ENCODE data around the gene CFAP97D2.

The CFAP97D2 gene

GRCh38 chr13:114230117-114230516 is 51.1 kb downstream of the CFAP97D2 start:
- TF ChIP-seq ZBTB7A (IDR thresholded peaks at IDR 0.05; ENCODE audit: low read depth), result no peak

GRCh38 chr13:114230575-114230974 is 51.5 kb downstream of the CFAP97D2 start:
- no peak for TF ChIP-seq MAX (IDR thresholded peaks at IDR 0.05)
- TF ChIP-seq ZBTB7A (IDR thresholded peaks at IDR 0.05; ENCODE audit: low read depth), result no peak
- TF ChIP-seq TCF12 (IDR thresholded peaks at IDR 0.05; ENCODE audit: low read depth), result no peak
- TF ChIP-seq FOXM1 (IDR thresholded peaks at IDR 0.05; ENCODE audit: borderline replicate concordance, low read depth), result no peak
- TF ChIP-seq TEAD4 (IDR thresholded peaks at IDR 0.05), result no peak
- TF ChIP-seq EGR1 (IDR thresholded peaks at IDR 0.05), result no peak
- no peak for TF ChIP-seq CREB1 (IDR thresholded peaks at IDR 0.05; ENCODE audit: low read depth)
- no peak for TF ChIP-seq EP300 (IDR thresholded peaks at IDR 0.05; ENCODE audit: borderline replicate concordance)
- no peak for TF ChIP-seq NFIC (IDR thresholded peaks at IDR 0.05)
- no peak for TF ChIP-seq REST (IDR thresholded peaks at IDR 0.05; ENCODE audit: low read depth)
- no peak for TF ChIP-seq TAF1 (IDR thresholded peaks at IDR 0.05; ENCODE audit: low read depth)
- TF ChIP-seq RAD21 (IDR thresholded peaks at IDR 0.05; ENCODE audit: low read depth), result no peak
- no peak for TF ChIP-seq CEBPB (IDR thresholded peaks at IDR 0.05)
- TF ChIP-seq USF1 (IDR thresholded peaks at IDR 0.05), result no peak
- TF ChIP-seq YY1 (IDR thresholded peaks at IDR 0.05; ENCODE audit: low read depth), result no peak

- TF ChIP-seq USF1 (IDR thresholded peaks at IDR 0.05) (no peak), CEBPB (IDR thresholded peaks at IDR 0.05) (no peak), REST (IDR thresholded peaks at IDR 0.05; ENCODE audit: low read depth) (no peak), TCF12 (IDR thresholded peaks at IDR 0.05; ENCODE audit: low read depth) (no peak)
These were observed 52.8 kb downstream of the CFAP97D2 start for GRCh38 chr13:114231886-114232285.

- TF ChIP-seq MAX (IDR thresholded peaks at IDR 0.05) (no peak), EP300 (IDR thresholded peaks at IDR 0.05; ENCODE audit: borderline replicate concordance) (no peak), TCF12 (IDR thresholded peaks at IDR 0.05; ENCODE audit: low read depth) (no peak), TAF1 (IDR thresholded peaks at IDR 0.05; ENCODE audit: low read depth) (no peak), YY1 (IDR thresholded peaks at IDR 0.05; ENCODE audit: low read depth) (no peak), RAD21 (IDR thresholded peaks at IDR 0.05; ENCODE audit: low read depth) (no peak), NFIC (IDR thresholded peaks at IDR 0.05) (no peak), CEBPB (IDR thresholded peaks at IDR 0.05) (no peak), FOXM1 (IDR thresholded peaks at IDR 0.05; ENCODE audit: borderline replicate concordance, low read depth) (no peak), REST (IDR thresholded peaks at IDR 0.05; ENCODE audit: low read depth) (no peak), TEAD4 (IDR thresholded peaks at IDR 0.05) (no peak), EGR1 (IDR thresholded peaks at IDR 0.05) (no peak), USF1 (IDR thresholded peaks at IDR 0.05) (no peak), ZBTB7A (IDR thresholded peaks at IDR 0.05; ENCODE audit: low read depth) (no peak), CREB1 (IDR thresholded peaks at IDR 0.05; ENCODE audit: low read depth) (no peak)
These were observed 55.2 kb downstream of the CFAP97D2 start for GRCh38 chr13:114234266-114234644.

All from Ishikawa (cell line).